HL-60 (cell line): ENCODE results near the gene FCN1.

ENCODE experiments used
- DNase-seq, 2 experiments: peaks; one replicate each; pipeline ENCODE4 v3.0.0-alpha.2; 2010 to 2020; ENCODE audit warnings: low read depth in 1 of 2, low spot score in 1 of 2
- H3K27ac ChIP-seq: fragments of 250-450 bp; sonication (Bioruptor Pico); replicated peaks from 2 replicates; pipeline ENCODE4 v1.5.1; 2020; ENCODE audit warnings: mild to moderate bottlenecking, moderate library complexity
- H3K27me3 ChIP-seq: fragments of 250-450 bp; sonication (Bioruptor Pico); 2 replicates; pipeline ENCODE4 v1.5.1; 2021; ENCODE audit warnings: mild to moderate bottlenecking, moderate library complexity; ENCODE audit not compliant: insufficient read depth, poor library complexity, severe bottlenecking
- H3K4me3 ChIP-seq: replicated peaks from 2 replicates; pipeline ENCODE4 v1.5.1; 2011; ENCODE audit warnings: mild to moderate bottlenecking, control low read depth, low read length; ENCODE audit not compliant: insufficient read depth
- GABPA ChIP-seq: IDR thresholded peaks from 2 replicates; pipeline ENCODE4 v1.6.1; 2012; ENCODE audit warnings: low read depth
- POLR2AphosphoS5 ChIP-seq: IDR thresholded peaks from 2 replicates; pipeline ENCODE4 v1.6.1; 2012; ENCODE audit warnings: low read depth
- SPI1 ChIP-seq: IDR thresholded peaks from 2 replicates; pipeline ENCODE4 v1.6.1; 2012; ENCODE audit warnings: low read depth, mild to moderate bottlenecking, borderline replicate concordance
- TF ChIP-seq, protein P1 (sequence below): IDR thresholded peaks from 2 replicates; pipeline ENCODE4 v1.6.1; 2012; ENCODE audit warnings: low read depth; ENCODE audit not compliant: insufficient replicate concordance
- TF ChIP-seq, protein P2 (sequence below): IDR thresholded peaks from one replicate; pipeline ENCODE4 v1.5.1; 2011; ENCODE audit warnings: low read length, control low read depth, inconsistent platforms; ENCODE audit not compliant: insufficient read depth

The FCN1 gene

DNA sequence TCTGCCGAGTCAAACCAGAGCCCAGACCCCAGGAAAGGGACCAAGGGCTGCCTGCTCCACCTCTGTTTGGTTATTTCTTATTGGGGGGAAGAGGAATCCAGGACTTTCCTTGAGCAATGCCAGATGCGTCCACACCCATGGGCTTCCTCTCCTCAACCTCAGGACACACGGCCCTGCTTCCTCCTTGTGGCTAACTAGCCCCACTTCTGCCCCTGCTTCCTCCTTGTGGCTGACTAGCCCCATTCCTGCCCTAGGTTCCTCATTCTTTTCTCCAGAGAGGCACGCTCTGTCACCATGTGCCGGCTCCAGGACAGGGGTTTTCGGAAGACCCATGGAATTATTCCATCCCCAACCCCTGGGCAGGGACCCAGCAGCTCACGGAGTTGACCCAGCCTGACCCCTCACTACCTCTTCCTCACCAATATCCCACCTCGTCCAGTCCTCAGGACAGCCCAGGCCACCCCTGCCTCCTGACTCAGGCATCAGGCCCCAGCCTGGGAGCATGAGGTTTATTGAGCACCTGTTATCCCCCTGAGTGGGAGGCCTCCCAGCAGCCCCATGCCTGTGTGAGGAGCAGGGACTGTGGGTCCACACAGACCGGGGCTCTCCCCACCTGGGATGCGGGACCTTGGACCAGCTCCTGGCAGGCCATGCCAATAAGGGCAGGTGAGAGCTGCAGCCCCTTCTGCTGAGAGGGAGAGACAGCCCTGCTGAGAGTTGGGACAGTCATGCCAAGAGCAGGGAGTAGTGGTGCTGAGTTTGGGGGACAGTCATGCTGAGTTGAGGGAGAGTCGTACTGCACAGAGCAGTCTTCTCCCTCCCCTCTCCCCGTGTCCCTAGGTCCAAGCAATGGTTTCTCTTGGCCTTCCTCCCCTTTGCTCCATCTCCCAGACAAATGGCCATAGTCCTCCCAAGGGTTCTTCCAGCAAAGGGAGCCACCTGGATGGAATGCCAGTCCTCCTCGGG is 11.8 kb upstream of the FCN1 start:
- peak overlapping the region; percentile 72 for H3K27ac ChIP-seq
- no peaks in the 10 kb centered on the region for H3K27me3 ChIP-seq
- no peak overlapping the region for H3K4me3 ChIP-seq
- peak; percentile 82 to 97 for DNase-seq
- peak; percentile 95 for TF ChIP-seq SPI1
- TF ChIP-seq, protein P1, sequence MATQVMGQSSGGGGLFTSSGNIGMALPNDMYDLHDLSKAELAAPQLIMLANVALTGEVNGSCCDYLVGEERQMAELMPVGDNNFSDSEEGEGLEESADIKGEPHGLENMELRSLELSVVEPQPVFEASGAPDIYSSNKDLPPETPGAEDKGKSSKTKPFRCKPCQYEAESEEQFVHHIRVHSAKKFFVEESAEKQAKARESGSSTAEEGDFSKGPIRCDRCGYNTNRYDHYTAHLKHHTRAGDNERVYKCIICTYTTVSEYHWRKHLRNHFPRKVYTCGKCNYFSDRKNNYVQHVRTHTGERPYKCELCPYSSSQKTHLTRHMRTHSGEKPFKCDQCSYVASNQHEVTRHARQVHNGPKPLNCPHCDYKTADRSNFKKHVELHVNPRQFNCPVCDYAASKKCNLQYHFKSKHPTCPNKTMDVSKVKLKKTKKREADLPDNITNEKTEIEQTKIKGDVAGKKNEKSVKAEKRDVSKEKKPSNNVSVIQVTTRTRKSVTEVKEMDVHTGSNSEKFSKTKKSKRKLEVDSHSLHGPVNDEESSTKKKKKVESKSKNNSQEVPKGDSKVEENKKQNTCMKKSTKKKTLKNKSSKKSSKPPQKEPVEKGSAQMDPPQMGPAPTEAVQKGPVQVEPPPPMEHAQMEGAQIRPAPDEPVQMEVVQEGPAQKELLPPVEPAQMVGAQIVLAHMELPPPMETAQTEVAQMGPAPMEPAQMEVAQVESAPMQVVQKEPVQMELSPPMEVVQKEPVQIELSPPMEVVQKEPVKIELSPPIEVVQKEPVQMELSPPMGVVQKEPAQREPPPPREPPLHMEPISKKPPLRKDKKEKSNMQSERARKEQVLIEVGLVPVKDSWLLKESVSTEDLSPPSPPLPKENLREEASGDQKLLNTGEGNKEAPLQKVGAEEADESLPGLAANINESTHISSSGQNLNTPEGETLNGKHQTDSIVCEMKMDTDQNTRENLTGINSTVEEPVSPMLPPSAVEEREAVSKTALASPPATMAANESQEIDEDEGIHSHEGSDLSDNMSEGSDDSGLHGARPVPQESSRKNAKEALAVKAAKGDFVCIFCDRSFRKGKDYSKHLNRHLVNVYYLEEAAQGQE = no peak
- no peak for TF ChIP-seq GABPA
- TF ChIP-seq, protein P2, sequence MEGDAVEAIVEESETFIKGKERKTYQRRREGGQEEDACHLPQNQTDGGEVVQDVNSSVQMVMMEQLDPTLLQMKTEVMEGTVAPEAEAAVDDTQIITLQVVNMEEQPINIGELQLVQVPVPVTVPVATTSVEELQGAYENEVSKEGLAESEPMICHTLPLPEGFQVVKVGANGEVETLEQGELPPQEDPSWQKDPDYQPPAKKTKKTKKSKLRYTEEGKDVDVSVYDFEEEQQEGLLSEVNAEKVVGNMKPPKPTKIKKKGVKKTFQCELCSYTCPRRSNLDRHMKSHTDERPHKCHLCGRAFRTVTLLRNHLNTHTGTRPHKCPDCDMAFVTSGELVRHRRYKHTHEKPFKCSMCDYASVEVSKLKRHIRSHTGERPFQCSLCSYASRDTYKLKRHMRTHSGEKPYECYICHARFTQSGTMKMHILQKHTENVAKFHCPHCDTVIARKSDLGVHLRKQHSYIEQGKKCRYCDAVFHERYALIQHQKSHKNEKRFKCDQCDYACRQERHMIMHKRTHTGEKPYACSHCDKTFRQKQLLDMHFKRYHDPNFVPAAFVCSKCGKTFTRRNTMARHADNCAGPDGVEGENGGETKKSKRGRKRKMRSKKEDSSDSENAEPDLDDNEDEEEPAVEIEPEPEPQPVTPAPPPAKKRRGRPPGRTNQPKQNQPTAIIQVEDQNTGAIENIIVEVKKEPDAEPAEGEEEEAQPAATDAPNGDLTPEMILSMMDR = no peak
- TF ChIP-seq POLR2AphosphoS5 = peak; percentile 96

DNA sequence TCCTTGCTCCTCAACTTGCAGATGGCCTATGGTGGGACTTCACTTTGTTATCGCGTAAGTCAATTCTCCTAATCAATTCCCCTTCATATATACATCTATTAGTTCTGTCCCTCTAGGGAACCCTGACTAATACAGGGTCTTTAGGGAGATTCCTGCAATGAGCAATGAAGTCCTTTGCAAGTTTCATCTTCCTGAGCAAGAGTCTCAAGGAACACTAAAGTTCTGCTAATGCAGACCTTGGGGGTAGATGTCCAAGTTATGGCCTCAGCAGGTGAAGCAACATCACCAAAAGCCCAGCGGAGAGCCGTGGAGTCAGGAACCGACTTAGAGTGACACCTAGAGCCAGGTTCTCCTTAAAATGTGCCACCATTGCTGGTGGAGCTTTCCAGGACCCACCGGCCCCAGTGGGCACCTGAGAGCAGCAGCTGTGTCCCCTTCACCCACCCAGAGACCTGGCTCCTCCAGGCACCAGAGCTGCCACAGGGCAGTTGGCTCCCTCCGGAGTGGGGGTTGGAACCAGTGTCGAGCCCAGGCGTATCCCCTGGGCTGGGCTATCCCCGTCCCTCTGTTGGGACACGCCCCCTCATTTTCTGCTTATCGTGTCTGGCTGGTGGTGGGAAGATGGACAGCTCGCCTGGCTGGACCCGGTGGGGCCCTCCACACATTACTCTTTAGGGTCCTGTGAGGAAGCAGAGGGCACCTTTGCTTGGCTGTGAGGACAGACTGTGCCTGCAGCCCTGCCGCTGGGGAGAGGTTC is 10.9 kb upstream of the FCN1 start:
- Histone ChIP-seq H3K27ac (peak overlapping the region; percentile 72), H3K27me3 (no peaks in the 10 kb centered on the region), H3K4me3 (no peak overlapping the region)
- DNase-seq = no peak
- TF ChIP-seq SPI1 (no peak), POLR2AphosphoS5 (no peak), GABPA (no peak)
- TF ChIP-seq, protein P2 = no peak
- TF ChIP-seq, protein P1 = no peak

DNA sequence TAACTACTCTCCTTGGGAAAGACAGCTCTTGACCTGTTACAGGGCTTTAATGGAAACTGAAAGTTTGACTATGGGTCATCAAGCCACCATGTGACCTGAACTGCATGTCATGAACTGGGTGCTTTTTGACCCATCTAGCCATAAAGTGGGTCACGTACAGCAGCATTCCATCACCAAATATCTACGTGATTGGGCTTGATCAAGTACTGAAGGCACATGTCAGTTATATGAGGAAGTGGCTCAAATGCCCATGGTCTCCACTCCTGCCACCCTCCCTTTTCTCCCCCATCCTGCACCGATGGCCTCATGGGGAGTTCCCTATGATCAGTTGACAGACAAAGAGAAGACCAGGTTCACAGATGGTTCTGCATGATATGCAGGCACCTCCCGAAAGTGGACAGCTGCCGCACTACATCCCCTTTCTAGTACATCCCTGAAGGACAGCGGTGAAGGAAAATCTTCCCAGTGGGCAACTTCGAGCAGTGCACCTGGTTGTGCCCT is 7.3 kb upstream of the FCN1 start:
- DNase-seq = peak in 1 of 2 experiments; percentile 83
- Histone ChIP-seq H3K27ac (no peak overlapping the region), H3K27me3 (no peaks in the 10 kb centered on the region), H3K4me3 (no peak overlapping the region)
- TF ChIP-seq, protein P2 = no peak
- TF ChIP-seq POLR2AphosphoS5 (peak; percentile 63), SPI1 (peak; percentile 93)
- TF ChIP-seq, protein P1 = peak; percentile 46
